K562 (cell line): ENCODE measurements around the gene NMRK1. TPM values are rescaled to one million over a fixed set of nuclear protein-coding genes. Genes with fewer than 3 reads are reported as not detected.
A peak's percentile ranks its signal among the peaks of the same experiment; 100 is the strongest.

Experiments used
- E2F5 ChIP-seq: sonication (generic); formaldehyde crosslinking; IDR thresholded peaks from 2 replicates; pipeline ENCODE4 v1.8.0; 2022; ENCODE audit warnings: mild to moderate bottlenecking, missing genetic modification reagents
- E2F6 ChIP-seq, 2 experiments: IDR thresholded peaks; 2 replicates each; pipeline ENCODE4 v1.6.1; 2011; ENCODE audit warnings: borderline replicate concordance in 1 of 2, control low read depth in 1 of 2, low read depth in 1 of 2, low read length in 1 of 2, mild to moderate bottlenecking in 1 of 2, mixed read lengths in 1 of 2, moderate library complexity in 1 of 2; ENCODE audit not compliant: insufficient read depth in 1 of 2, insufficient read length in 1 of 2, poor library complexity in 1 of 2, severe bottlenecking in 1 of 2; ENCODE audit errors: extremely low read depth in 1 of 2
- HDGF ChIP-seq: fragments of 450-650 bp; IDR thresholded peaks from 2 replicates; pipeline ENCODE4 v1.6.1; 2016
- HMGN3 ChIP-seq: IDR thresholded peaks from 2 replicates; pipeline ENCODE4 v1.6.1; 2011; ENCODE audit warnings: borderline replicate concordance, low read depth, mild to moderate bottlenecking, mixed read lengths, low read length; ENCODE audit not compliant: insufficient read length; ENCODE audit errors: extremely low read depth
- HNRNPLL ChIP-seq: fragments of 200-400 bp; formaldehyde crosslinking; IDR thresholded peaks from 2 replicates; pipeline ENCODE4 v1.6.1; 2017; ENCODE audit warnings: low read length, low read depth, mild to moderate bottlenecking; ENCODE audit not compliant: poor library complexity, severe bottlenecking
- NONO ChIP-seq, 2 experiments: fragments of 200-400 bp in 1 of 2; fragments of 450-650 bp in 1 of 2; formaldehyde crosslinking in 1 of 2; IDR thresholded peaks; 2 replicates each; pipeline ENCODE4 v1.6.1; 2017; ENCODE audit warnings: low read depth in 2 of 2, mild to moderate bottlenecking in 2 of 2, moderate library complexity in 2 of 2, low read length in 1 of 2
- REST ChIP-seq, 2 experiments: fragments of 450-650 bp; formaldehyde crosslinking in 1 of 2; IDR thresholded peaks; 2 replicates each; pipeline versions ENCODE4 v1.4.0 to v1.6.1; 2014 to 2020; ENCODE audit warnings: mild to moderate bottlenecking in 2 of 2, borderline replicate concordance in 1 of 2, low read depth in 1 of 2
- ZNF354B ChIP-seq: fragments of 250-450 bp; sonication (Bioruptor Pico); IDR thresholded peaks from 2 replicates; pipeline ENCODE4 v1.4.0; 2020
- ZNF395 ChIP-seq: fragments of 200-800 bp; sonication (Bioruptor generic); IDR thresholded peaks from 2 replicates; pipeline ENCODE4 v1.6.1; 2017; ENCODE audit warnings: missing genetic modification characterization, missing compliant biosample characterization
- ZNF639 ChIP-seq, 2 experiments: fragments of 200-800 bp in 1 of 2; sonication (Bioruptor generic) in 1 of 2; sonication (generic) in 1 of 2; formaldehyde crosslinking in 1 of 2; IDR thresholded peaks in 1 of 2; conservative IDR thresholded peaks in 1 of 2; 2 replicates each; pipeline versions ENCODE4 v1.5.0 to v1.6.1; 2016 to 2020; ENCODE audit warnings: missing compliant biosample characterization in 1 of 2, missing genetic modification characterization in 1 of 2, missing genetic modification reagents in 1 of 2
- polyA plus RNA-seq, 8 experiments: library from polyadenylated mRNA; depleted of rRNA in 4 of 8; stranded (reverse) in 5 of 8; unstranded in 3 of 8; fragments of >200 nt; fragmentation: Nextera tagmentation in 2 of 8; fragmentation: Illumina TruSeq in 1 of 8; extraction: Ambion mirVana in 2 of 8; extraction: Trizol in 1 of 8; gene quantifications; 2 replicates each; pipeline versions ENCODE4 v1.2.1 to v1.2.3, GENCODE V29; 2011 to 2014; ENCODE audit warnings: inconsistent platforms in 1 of 8, missing spikeins in 1 of 8
- total RNA-seq, 7 experiments: library from RNA; depleted of rRNA in 6 of 7; stranded (reverse); fragments of >200 nt in 6 of 7; fragmentation: Illumina TruSeq in 2 of 7; extraction: Trizol in 2 of 7; gene quantifications; 2 replicates each; pipeline versions ENCODE4 v1.2.1 to v1.2.3, GENCODE V29; 2011 to 2021; ENCODE audit warnings: low replicate concordance in 1 of 7

The NMRK1 gene
- total and polyA plus RNA-seq, 9 of the 15 experiments (the other 6 are each of a cell fraction or from before 2014, with no cell fraction given) = 1.1 to 3.5 (median 1.7) TPM

GRCh38 chr9:75087824-75088645, at the start of gene NMRK1, which contains the start of gene OSTF1 (continued):
- peak; percentile 37 for TF ChIP-seq REST (IDR thresholded peaks at IDR 0.05; ENCODE audit: borderline replicate concordance)
- TF ChIP-seq REST (CRISPR knock-in tag; IDR thresholded peaks at IDR 0.05; ENCODE audit: low read depth) = no peak
- TF ChIP-seq NONO (IDR thresholded peaks at IDR 0.05; ENCODE audit: low read depth in 2 of 2, low read length in 1 of 2) = peak; percentile 43 to 53; a peak in 2 of 4 replicates
- peak in 1 of 2 experiments; percentile 70; a peak in 2 of 4 replicates for TF ChIP-seq ZNF639 (CRISPR knock-in tag; conservative IDR thresholded peaks at IDR 0.05 in 1 of 2, IDR thresholded peaks at IDR 0.05 in 1 of 2)
- no peak for TF ChIP-seq ZNF354B (CRISPR knock-in tag)
- TF ChIP-seq ZNF395 (CRISPR knock-in tag) = peak; percentile 68
- no peak for TF ChIP-seq HDGF
- TF ChIP-seq E2F6 (IDR thresholded peaks at IDR 0.05; ENCODE audit: borderline replicate concordance in 1 of 2, extremely low read depth in 1 of 2, insufficient read depth in 1 of 2, insufficient read length in 1 of 2, low read depth in 1 of 2, low read length in 1 of 2, poor library complexity in 1 of 2, severe bottlenecking in 1 of 2) = peak in 1 of 2 experiments; percentile 47
- TF ChIP-seq E2F5 (CRISPR knock-in tag) = 0 out of 2 replicates have a peak, but pooled peaks have one; percentile 45
- peak; percentile 81 for TF ChIP-seq HNRNPLL
- peak; percentile 31 for TF ChIP-seq HMGN3
